ENCODE measurements around the gene ERC2. TPM values are rescaled to one million over a fixed set of nuclear protein-coding genes. Genes with fewer than 3 reads are reported as not detected.

ERC2 gene
- total and polyA plus RNA-seq, 2 of the 13 experiments (the other 11 are each of a cell fraction or from before 2014, with no cell fraction given) = 0.16 to 0.22 TPM

DNA sequence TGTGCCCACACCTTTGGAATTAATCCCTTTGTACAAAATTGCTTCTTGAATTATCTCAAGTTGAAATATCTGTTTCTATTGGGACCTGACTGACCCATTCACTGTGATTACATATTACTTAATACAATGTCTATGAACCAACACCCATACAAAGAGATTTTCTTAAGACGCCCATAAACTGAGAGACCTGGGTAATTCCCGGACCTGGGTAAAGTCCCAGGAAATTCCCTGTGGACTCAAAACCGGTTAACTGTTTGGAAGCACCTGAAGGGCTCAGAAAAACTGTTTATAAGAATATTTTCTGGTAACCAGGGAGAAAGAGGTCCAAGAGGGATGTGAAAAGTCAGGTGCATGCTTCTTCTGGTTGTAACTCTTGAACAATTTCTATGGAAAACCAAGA lies 667.2 kb downstream of the ERC2 start:
- 1% methylated on average over 3 of the region's 3 CpGs for WGBS (ENCODE audit: low lambda C conversion rate)
- Histone ChIP-seq H3K27me3 (ENCODE audit: control insufficient read depth in 1 of 2, insufficient read depth in 2 of 2, low read length in 2 of 2) (no peaks in the 10 kb centered on the region), H3K36me3 (replicated peaks in 1 of 2; ENCODE audit: control insufficient read depth in 1 of 2, insufficient read depth in 2 of 2, low read length in 2 of 2) (no peaks in the 10 kb centered on the region), H4K20me1 (ENCODE audit: insufficient read depth, low read length) (no peaks in the 10 kb centered on the region), H3K4me2 (ENCODE audit: low read depth, low read length) (no peak overlapping the region), H3K4me3 (replicated peaks in 1 of 3; ENCODE audit: insufficient read depth in 1 of 3, low read depth in 2 of 3, low read length in 3 of 3) (no peak overlapping the region), H3K27ac (ENCODE audit: extremely low read length, insufficient read depth, low read length) (no peak overlapping the region), H3K9me3 (ENCODE audit: low read length) (no peaks in the 10 kb centered on the region), H3K9ac (ENCODE audit: insufficient read depth, low read depth, low read length) (no peak overlapping the region), H3K4me1 (ENCODE audit: insufficient read depth, low read length) (no peaks in the 10 kb centered on the region), H2AFZ (ENCODE audit: low read length) (no peak overlapping the region), H3K79me2 (ENCODE audit: insufficient read depth, low read length) (no peaks in the 10 kb centered on the region)
- FAIRE-seq (no peak), ATAC-seq (no peak), DNase-seq (ENCODE audit: low spot score) (no peak)
- no peak for TF ChIP-seq ZNF232 (CRISPR knock-in tag; IDR thresholded peaks at IDR 0.05; ENCODE audit: borderline replicate concordance)
- CTCF ChIA-PET (ENCODE audit: low intra/inter-chr PET ratio, low total read pairs) = no interaction called here
- BruUV-seq (replicated peaks) = no TSS peak
- intact Hi-C loops (cut with micrococcal nuclease; ENCODE audit: unreplicated experiment) (no loop called here), in situ Hi-C loops (cut with HindIII; ENCODE audit: extremely low pct_ligation_motif_present, low pct_unique_long_range_greater_than_20kb) (no loop called here)
- POLR2A ChIA-PET = no interaction called here

- DNase-seq (ENCODE audit: low spot score) (no peak), ATAC-seq (no peak), FAIRE-seq (no peak)
- BruUV-seq (replicated peaks) = no TSS peak
- Histone ChIP-seq H2AFZ (ENCODE audit: low read length) (no peak overlapping the region), H3K27me3 (ENCODE audit: control insufficient read depth in 1 of 2, insufficient read depth in 2 of 2, low read length in 2 of 2) (no peaks in the 10 kb centered on the region), H3K4me2 (ENCODE audit: low read depth, low read length) (no peak overlapping the region), H3K4me3 (replicated peaks in 1 of 3; ENCODE audit: insufficient read depth in 1 of 3, low read depth in 2 of 3, low read length in 3 of 3) (no peak overlapping the region), H3K9ac (ENCODE audit: insufficient read depth, low read depth, low read length) (no peak overlapping the region), H3K9me3 (ENCODE audit: low read length) (no peaks in the 10 kb centered on the region), H3K36me3 (replicated peaks in 1 of 2; ENCODE audit: control insufficient read depth in 1 of 2, insufficient read depth in 2 of 2, low read length in 2 of 2) (no peaks in the 10 kb centered on the region), H3K4me1 (ENCODE audit: insufficient read depth, low read length) (no peaks in the 10 kb centered on the region), H4K20me1 (ENCODE audit: insufficient read depth, low read length) (no peaks in the 10 kb centered on the region), H3K27ac (ENCODE audit: extremely low read length, insufficient read depth, low read length) (no peak overlapping the region), H3K79me2 (ENCODE audit: insufficient read depth, low read length) (no peaks in the 10 kb centered on the region)
- intact Hi-C loops (cut with micrococcal nuclease; ENCODE audit: unreplicated experiment) (no loop called here), in situ Hi-C loops (cut with HindIII; ENCODE audit: extremely low pct_ligation_motif_present, low pct_unique_long_range_greater_than_20kb) (no loop called here)
- POLR2A ChIA-PET = no interaction called here
- TF ChIP-seq ISX (CRISPR knock-in tag; conservative IDR thresholded peaks at IDR 0.05) = no peak
- CTCF ChIA-PET (ENCODE audit: low intra/inter-chr PET ratio, low total read pairs) = no interaction called here
- 81% methylated on average over 1 of the region's 1 CpG for WGBS (ENCODE audit: low lambda C conversion rate)
Observed at GRCh38 chr3:55797775-55798174, 670.5 kb downstream of the ERC2 start.

GRCh38 chr3:55797084-55797483 lies 671.2 kb downstream of the ERC2 start:
- Histone ChIP-seq H3K9me3 (ENCODE audit: low read length) (no peaks in the 10 kb centered on the region), H3K4me1 (ENCODE audit: insufficient read depth, low read length) (no peaks in the 10 kb centered on the region), H3K27me3 (ENCODE audit: control insufficient read depth in 1 of 2, insufficient read depth in 2 of 2, low read length in 2 of 2) (no peaks in the 10 kb centered on the region), H3K9ac (ENCODE audit: insufficient read depth, low read depth, low read length) (no peak overlapping the region), H3K4me2 (ENCODE audit: low read depth, low read length) (no peak overlapping the region), H4K20me1 (ENCODE audit: insufficient read depth, low read length) (no peaks in the 10 kb centered on the region), H3K4me3 (replicated peaks in 1 of 3; ENCODE audit: insufficient read depth in 1 of 3, low read depth in 2 of 3, low read length in 3 of 3) (no peak overlapping the region), H3K36me3 (replicated peaks in 1 of 2; ENCODE audit: control insufficient read depth in 1 of 2, insufficient read depth in 2 of 2, low read length in 2 of 2) (no peaks in the 10 kb centered on the region), H3K79me2 (ENCODE audit: insufficient read depth, low read length) (no peaks in the 10 kb centered on the region), H2AFZ (ENCODE audit: low read length) (no peak overlapping the region), H3K27ac (ENCODE audit: extremely low read length, insufficient read depth, low read length) (no peak overlapping the region)
- FAIRE-seq (no peak), DNase-seq (ENCODE audit: low spot score) (no peak), ATAC-seq (no peak)
- WGBS (ENCODE audit: low lambda C conversion rate) = 11% methylated on average over 1 of the region's 1 CpG
- ChIA-PET POLR2A (no interaction called here), CTCF (ENCODE audit: low intra/inter-chr PET ratio, low total read pairs) (no interaction called here)
- intact Hi-C loops (cut with micrococcal nuclease; ENCODE audit: unreplicated experiment) (no loop called here), in situ Hi-C loops (cut with HindIII; ENCODE audit: extremely low pct_ligation_motif_present, low pct_unique_long_range_greater_than_20kb) (no loop called here)
- BruUV-seq (replicated peaks) = no TSS peak
- TF ChIP-seq ZNF142 (CRISPR knock-in tag; IDR thresholded peaks at IDR 0.05) (no peak), ZNF513 (CRISPR knock-in tag; conservative IDR thresholded peaks at IDR 0.05) (no peak), NR2C2 (CRISPR knock-in tag; IDR thresholded peaks at IDR 0.05; ENCODE audit: borderline replicate concordance) (no peak)
